Measurements from ENCODE around the gene PPP6R1.

DNA sequence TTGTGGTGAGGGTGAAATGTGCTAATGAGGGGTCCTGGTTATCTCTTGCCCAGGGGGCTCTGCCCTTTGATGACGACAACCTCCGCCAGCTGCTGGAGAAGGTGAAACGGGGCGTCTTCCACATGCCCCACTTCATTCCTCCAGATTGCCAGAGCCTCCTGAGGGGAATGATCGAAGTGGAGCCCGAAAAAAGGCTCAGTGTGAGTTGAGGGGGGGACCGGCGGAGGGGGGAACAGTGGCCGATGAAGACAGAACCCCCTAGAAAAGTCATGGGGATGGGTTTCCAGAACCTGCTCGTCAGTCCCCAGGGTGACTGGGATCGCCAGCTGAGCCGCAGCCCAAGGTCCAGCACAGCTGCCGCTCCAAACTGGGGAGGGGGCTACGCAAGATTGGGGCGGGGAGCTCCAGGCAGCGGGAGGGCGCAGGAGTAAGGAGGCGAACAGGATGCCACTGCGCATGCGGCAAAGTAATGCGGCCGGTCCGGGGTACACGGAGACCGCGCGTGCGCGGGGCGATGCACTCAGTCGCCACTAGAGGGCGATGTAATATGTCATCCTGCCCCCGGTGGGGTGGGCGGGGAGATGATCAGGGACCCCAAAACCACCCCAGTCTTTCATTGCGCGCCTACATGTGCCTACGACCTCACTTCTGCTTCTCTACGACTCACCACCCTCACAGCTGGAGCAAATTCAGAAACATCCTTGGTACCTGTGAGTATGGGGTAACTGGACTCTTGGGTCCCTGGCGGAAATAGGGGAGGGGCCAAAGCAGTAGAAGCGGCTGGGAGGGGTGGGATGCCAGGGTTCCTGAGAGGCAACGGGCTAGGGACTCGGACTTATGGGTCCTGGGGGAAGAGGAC is 42.9 kb upstream of the PPP6R1 start:
- TF ChIP-seq, protein P1, sequence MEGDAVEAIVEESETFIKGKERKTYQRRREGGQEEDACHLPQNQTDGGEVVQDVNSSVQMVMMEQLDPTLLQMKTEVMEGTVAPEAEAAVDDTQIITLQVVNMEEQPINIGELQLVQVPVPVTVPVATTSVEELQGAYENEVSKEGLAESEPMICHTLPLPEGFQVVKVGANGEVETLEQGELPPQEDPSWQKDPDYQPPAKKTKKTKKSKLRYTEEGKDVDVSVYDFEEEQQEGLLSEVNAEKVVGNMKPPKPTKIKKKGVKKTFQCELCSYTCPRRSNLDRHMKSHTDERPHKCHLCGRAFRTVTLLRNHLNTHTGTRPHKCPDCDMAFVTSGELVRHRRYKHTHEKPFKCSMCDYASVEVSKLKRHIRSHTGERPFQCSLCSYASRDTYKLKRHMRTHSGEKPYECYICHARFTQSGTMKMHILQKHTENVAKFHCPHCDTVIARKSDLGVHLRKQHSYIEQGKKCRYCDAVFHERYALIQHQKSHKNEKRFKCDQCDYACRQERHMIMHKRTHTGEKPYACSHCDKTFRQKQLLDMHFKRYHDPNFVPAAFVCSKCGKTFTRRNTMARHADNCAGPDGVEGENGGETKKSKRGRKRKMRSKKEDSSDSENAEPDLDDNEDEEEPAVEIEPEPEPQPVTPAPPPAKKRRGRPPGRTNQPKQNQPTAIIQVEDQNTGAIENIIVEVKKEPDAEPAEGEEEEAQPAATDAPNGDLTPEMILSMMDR (CRISPR knock-in tag; IDR thresholded peaks at IDR 0.05), result peak; percentile 97
- TF ChIP-seq TCF12 (IDR thresholded peaks at IDR 0.05) (no peak), TCF12 (CRISPR knock-in tag; IDR thresholded peaks at IDR 0.05) (no peak)
